ENCODE results near the gene OSR1. TPM values are rescaled to one million over a fixed set of nuclear protein-coding genes. Genes with fewer than 3 reads are reported as not detected.

OSR1 gene
- total RNA-seq, 1 experiment from 2014 or later = 1.3 TPM

DNA sequence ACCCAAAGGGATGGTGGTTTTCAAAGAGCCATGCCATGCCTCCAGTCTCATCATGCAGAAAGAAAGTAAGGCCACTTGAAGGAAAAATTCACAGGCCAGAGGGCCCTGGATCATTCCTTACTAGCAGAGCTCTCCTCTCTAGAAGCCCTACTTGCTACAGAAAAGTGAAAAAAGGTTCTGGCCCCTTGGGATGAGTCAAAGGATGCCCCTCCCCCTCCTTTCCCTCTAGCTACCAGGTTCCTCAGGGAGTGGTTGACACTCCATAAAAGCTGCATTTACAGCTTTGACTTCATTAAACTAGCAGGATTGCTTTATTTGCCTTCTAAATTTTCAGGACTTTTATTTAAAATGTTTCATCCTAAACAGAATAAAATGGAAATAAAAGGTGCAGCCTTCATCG, 21.2 kb downstream of the OSR1 start:
- H3K4me3 Mint-ChIP-seq (ENCODE audit: unreplicated experiment) = no peak overlapping the region
- H3K27ac Mint-ChIP-seq (ENCODE audit: low read depth, unreplicated experiment) = no peak overlapping the region
- CTCF ChIA-PET = interaction anchor here (0.6 to 1.3 kb wide), 2 partner anchors 10 to 928 kb away, joined by 3 read pairs; no protein-coding TSS in a partner anchor
- no peaks in the 10 kb centered on the region for H3K9me3 Mint-ChIP-seq (ENCODE audit: unreplicated experiment)
- peaks cover 23% of the 10 kb centered on the region for H3K36me3 Mint-ChIP-seq (ENCODE audit: insufficient read depth, unreplicated experiment)
- no peaks in the 10 kb centered on the region for H3K27me3 Mint-ChIP-seq (ENCODE audit: insufficient read depth, unreplicated experiment)
- POLR2A ChIA-PET = interaction anchor here (0.6 to 1.8 kb wide), 3 partner anchors 10 to 492 kb away, joined by 3 to 11 read pairs (median 3); no protein-coding TSS in a partner anchor
- no peak for DNase-seq (ENCODE audit: unreplicated experiment)
- intact Hi-C loops (cut with micrococcal nuclease) = no loop called here
- BruUV-seq (replicated peaks) = no TSS peak
- no peaks in the 10 kb centered on the region for H3K4me1 Mint-ChIP-seq (ENCODE audit: insufficient read depth, unreplicated experiment)
- TF ChIP-seq, protein P1, sequence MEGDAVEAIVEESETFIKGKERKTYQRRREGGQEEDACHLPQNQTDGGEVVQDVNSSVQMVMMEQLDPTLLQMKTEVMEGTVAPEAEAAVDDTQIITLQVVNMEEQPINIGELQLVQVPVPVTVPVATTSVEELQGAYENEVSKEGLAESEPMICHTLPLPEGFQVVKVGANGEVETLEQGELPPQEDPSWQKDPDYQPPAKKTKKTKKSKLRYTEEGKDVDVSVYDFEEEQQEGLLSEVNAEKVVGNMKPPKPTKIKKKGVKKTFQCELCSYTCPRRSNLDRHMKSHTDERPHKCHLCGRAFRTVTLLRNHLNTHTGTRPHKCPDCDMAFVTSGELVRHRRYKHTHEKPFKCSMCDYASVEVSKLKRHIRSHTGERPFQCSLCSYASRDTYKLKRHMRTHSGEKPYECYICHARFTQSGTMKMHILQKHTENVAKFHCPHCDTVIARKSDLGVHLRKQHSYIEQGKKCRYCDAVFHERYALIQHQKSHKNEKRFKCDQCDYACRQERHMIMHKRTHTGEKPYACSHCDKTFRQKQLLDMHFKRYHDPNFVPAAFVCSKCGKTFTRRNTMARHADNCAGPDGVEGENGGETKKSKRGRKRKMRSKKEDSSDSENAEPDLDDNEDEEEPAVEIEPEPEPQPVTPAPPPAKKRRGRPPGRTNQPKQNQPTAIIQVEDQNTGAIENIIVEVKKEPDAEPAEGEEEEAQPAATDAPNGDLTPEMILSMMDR (IDR thresholded peaks at IDR 0.05; ENCODE audit: unreplicated experiment) = no peak

DNA sequence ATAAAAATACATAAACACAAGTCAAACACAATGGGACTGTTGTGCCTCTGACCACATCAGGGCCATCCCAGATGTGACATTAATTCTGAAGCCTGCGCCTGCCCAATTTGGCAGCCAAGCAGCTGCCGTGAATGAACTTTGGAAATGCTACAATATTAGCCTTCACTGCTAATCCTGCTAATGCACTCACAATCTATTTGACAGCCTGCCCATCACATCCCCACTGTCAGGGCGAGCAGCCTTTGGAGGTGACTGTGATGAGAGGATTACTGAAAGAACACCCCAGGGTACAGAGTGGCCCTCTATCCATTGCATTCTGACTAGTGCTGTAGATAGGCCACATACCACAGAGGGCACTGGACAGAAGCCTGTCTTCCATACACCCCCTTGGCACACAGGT, 21.6 kb downstream of the OSR1 start:
- Mint-ChIP-seq H3K4me3 (ENCODE audit: unreplicated experiment) (no peak overlapping the region), H3K27ac (ENCODE audit: low read depth, unreplicated experiment) (no peak overlapping the region), H3K4me1 (ENCODE audit: insufficient read depth, unreplicated experiment) (no peaks in the 10 kb centered on the region), H3K36me3 (ENCODE audit: insufficient read depth, unreplicated experiment) (peaks cover 19% of the 10 kb centered on the region), H3K27me3 (ENCODE audit: insufficient read depth, unreplicated experiment) (no peaks in the 10 kb centered on the region), H3K9me3 (ENCODE audit: unreplicated experiment) (no peaks in the 10 kb centered on the region)
- no TSS peak for BruUV-seq (replicated peaks)
- TF ChIP-seq, protein P1 (IDR thresholded peaks at IDR 0.05; ENCODE audit: unreplicated experiment) = no peak
- POLR2A ChIA-PET = interaction anchor here (1.8 kb wide), 1 partner anchor 10 kb away, joined by 11 read pairs; no protein-coding TSS in a partner anchor
- CTCF ChIA-PET = interaction anchor here (0.6 to 1.3 kb wide), 2 partner anchors 11 to 929 kb away, joined by 3 read pairs; no protein-coding TSS in a partner anchor
- no peak for DNase-seq (ENCODE audit: unreplicated experiment)
- intact Hi-C loops (cut with micrococcal nuclease) = no loop called here

DNA sequence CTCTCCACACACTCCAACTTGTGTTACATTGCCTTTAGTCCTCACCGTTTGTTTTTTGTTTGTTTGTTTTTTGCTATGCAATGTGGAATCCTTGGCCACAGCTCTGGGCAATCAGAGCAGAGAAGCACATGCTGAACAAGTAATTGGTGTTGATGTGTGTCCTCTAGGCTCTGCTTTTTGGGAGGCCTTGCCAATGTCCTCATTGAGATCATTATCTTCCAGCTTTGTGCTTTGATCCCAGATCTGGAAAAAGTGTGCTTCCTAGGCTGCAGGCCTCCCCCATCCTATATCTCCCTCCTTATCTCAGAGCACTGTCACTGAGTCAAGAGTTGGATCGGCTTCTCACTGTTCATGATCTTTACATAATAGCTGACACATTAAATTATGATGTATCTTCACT, 25.9 kb downstream of the OSR1 start:
- no peaks in the 10 kb centered on the region for H3K9me3 Mint-ChIP-seq (ENCODE audit: unreplicated experiment)
- BruUV-seq (replicated peaks) = no TSS peak
- ChIA-PET POLR2A (no interaction called here), CTCF (interaction anchor here (1.2 kb wide), 1 partner anchor 812 kb away, joined by 3 read pairs; no protein-coding TSS in a partner anchor)
- TF ChIP-seq, protein P1 (IDR thresholded peaks at IDR 0.05; ENCODE audit: unreplicated experiment) = no peak
- no peaks in the 10 kb centered on the region for H3K27me3 Mint-ChIP-seq (ENCODE audit: insufficient read depth, unreplicated experiment)
- peaks cover 10% of the 10 kb centered on the region for H3K36me3 Mint-ChIP-seq (ENCODE audit: insufficient read depth, unreplicated experiment)
- H3K4me3 Mint-ChIP-seq (ENCODE audit: unreplicated experiment) = no peak overlapping the region
- intact Hi-C loops (cut with micrococcal nuclease) = no loop called here
- no peak overlapping the region for H3K27ac Mint-ChIP-seq (ENCODE audit: low read depth, unreplicated experiment)
- H3K4me1 Mint-ChIP-seq (ENCODE audit: insufficient read depth, unreplicated experiment) = no peaks in the 10 kb centered on the region
- no peak for DNase-seq (ENCODE audit: unreplicated experiment)

DNA sequence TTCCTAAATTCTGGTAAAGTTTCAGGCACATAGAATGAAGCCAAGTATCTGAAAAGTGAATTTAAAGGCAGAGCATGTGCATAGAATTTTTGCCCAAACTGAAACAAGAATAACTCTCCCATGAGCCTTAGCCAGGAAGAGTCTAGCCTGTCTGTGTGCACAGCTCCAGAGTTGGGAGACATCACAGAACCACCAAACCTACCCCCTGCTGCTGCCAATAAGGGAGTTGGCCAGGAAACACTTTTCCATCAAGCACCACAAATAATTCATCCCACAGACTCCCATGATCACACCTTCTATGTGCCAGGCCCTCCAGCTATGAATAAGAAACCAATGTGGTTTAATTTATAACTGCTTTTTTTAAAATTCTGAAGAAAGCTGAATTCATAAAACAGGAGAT, 27.0 kb downstream of the OSR1 start:
- no peaks in the 10 kb centered on the region for H3K27me3 Mint-ChIP-seq (ENCODE audit: insufficient read depth, unreplicated experiment)
- TF ChIP-seq, protein P1 (IDR thresholded peaks at IDR 0.05; ENCODE audit: unreplicated experiment) = no peak
- DNase-seq (ENCODE audit: unreplicated experiment) = no peak
- H3K9me3 Mint-ChIP-seq (ENCODE audit: unreplicated experiment) = no peaks in the 10 kb centered on the region
- H3K4me1 Mint-ChIP-seq (ENCODE audit: insufficient read depth, unreplicated experiment) = no peaks in the 10 kb centered on the region
- BruUV-seq (replicated peaks) = no TSS peak
- POLR2A ChIA-PET = no interaction called here
- H3K27ac Mint-ChIP-seq (ENCODE audit: low read depth, unreplicated experiment) = no peak overlapping the region
- CTCF ChIA-PET = no interaction called here
- no peak overlapping the region for H3K4me3 Mint-ChIP-seq (ENCODE audit: unreplicated experiment)
- H3K36me3 Mint-ChIP-seq (ENCODE audit: insufficient read depth, unreplicated experiment) = peaks cover 10% of the 10 kb centered on the region
- intact Hi-C loops (cut with micrococcal nuclease) = no loop called here
